GM18526 (cell line): ENCODE measurements around the gene L1CAM.
A peak's percentile ranks its signal among the peaks of the same experiment; 100 is the strongest.

Experiments used
- POLR2A ChIP-seq: IDR thresholded peaks from 3 replicates; pipeline ENCODE4 v1.6.1; 2011; ENCODE audit not compliant: insufficient read length; ENCODE audit errors: extremely low read depth

The L1CAM gene

GRCh38 chrX:153927922-153928760 is 42.2 kb upstream of the L1CAM start:
- peak; percentile 76 for TF ChIP-seq POLR2A

GRCh38 chrX:153927672-153927921 is 41.6 kb upstream of the L1CAM start:
- TF ChIP-seq POLR2A, result no peak

- TF ChIP-seq POLR2A, result peak; percentile 43
These were observed 41.1 kb upstream of the L1CAM start for GRCh38 chrX:153926858-153927671.

GRCh38 chrX:153926552-153926857 is 40.5 kb upstream of the L1CAM start:
- TF ChIP-seq POLR2A, result peak; percentile 43

- TF ChIP-seq POLR2A, result peak; percentile 14
These were observed 40.0 kb upstream of the L1CAM start, which contains the start of gene ARHGAP4 for GRCh38 chrX:153925739-153926551. ARHGAP4 (minus strand) TSS chrX:153926264; CDS start chrX:153926202, 62 bp downstream.

- peak; percentile 95 for TF ChIP-seq POLR2A
These were observed 39.4 kb upstream of the L1CAM start for GRCh38 chrX:153925387-153925738.

GRCh38 chrX:153924149-153924861 is 38.3 kb upstream of the L1CAM start:
- TF ChIP-seq POLR2A, result no peak

- TF ChIP-seq POLR2A, result no peak
These were observed 37.2 kb upstream of the L1CAM start for GRCh38 chrX:153922932-153923857.

GRCh38 chrX:153921511-153922446 is 35.8 kb upstream of the L1CAM start:
- TF ChIP-seq POLR2A, result no peak

- no peak for TF ChIP-seq POLR2A
These were observed 35.1 kb upstream of the L1CAM start for GRCh38 chrX:153921070-153921469.

GRCh38 chrX:153920546-153920945 is 34.6 kb upstream of the L1CAM start:
- no peak for TF ChIP-seq POLR2A

- no peak for TF ChIP-seq POLR2A
These were observed 33.3 kb upstream of the L1CAM start for GRCh38 chrX:153919281-153919680.

- no peak for TF ChIP-seq POLR2A
These were observed 31.9 kb upstream of the L1CAM start for GRCh38 chrX:153917869-153918268.
